DND-41 (cell line): Measurements from ENCODE around the gene CALCOCO2.

ENCODE experiments used
- CTCF ChIP-seq: IDR thresholded peaks from 2 replicates; pipeline ENCODE4 v1.5.1; 2012; ENCODE audit warnings: borderline replicate concordance, low read length, moderate library complexity, mild to moderate bottlenecking; ENCODE audit not compliant: poor library complexity, severe bottlenecking; ENCODE audit errors: extremely low read depth
- EZH2 ChIP-seq: IDR thresholded peaks from 3 replicates; pipeline ENCODE4 v1.6.1; 2012; ENCODE audit warnings: borderline replicate concordance, low read depth, mild to moderate bottlenecking, moderate library complexity, low read length, inconsistent platforms; ENCODE audit not compliant: severe bottlenecking

DNA sequence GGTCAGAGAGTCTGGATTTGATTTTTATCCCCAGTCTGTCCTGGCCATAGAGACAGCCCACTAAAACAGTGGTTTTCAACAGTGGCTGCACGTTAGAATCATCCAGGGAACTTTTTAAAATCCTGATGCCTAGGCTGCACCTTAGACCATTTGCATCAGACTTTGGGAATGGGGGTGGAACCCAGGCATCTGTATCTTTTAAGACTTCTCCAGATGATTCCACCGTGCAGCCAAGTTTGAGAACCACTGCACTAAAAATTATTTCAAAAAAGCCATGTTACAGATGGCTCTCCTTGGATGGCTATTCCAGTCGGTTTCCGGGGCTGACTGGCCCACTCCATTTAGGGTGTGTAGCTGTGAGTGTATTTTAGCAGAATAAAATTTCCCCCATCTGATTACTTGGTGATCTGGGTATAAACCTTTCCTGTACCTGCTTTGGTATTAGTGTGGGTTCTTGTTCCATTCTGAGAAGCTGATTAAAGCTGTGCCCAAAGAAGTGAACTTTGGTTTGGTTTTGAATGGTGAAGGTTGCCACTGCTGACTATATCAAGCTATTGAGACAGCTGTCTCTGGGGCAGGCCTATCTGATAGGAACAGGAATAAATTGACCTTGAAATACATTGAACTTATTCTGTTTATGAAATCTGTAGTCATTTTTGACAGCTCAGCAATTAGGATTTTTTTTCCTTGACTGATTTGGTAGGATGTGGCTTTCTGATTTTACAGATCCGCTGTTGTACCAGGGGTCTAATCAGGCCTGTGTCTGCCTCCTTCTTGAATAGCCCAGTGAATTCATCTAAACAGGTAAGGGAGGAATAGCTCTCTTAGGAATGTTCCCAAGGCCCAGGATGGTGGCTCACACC is 63.0 kb downstream of the CALCOCO2 start:
- TF ChIP-seq CTCF (no peak), EZH2 (no peak)
